Central memory CD8-positive, alpha-beta T cell (primary cell): ENCODE data around the gene SRGAP2C.
"Not testable (repeated sequence)": the region's sequence is repeated elsewhere in the genome, so short reads cannot be mapped to it uniquely, and the experiment has no call there.

Experiments used
- ATAC-seq: fragments of 150-1000 bp; cut with Tn5 transposase; replicated peaks from 2 replicates; pipeline ENCODE4 v1.10.0; 2022; ENCODE audit warnings: mild to moderate bottlenecking, moderate FRiP score, moderate number of reproducible peaks; ENCODE audit not compliant: poor library complexity, severe bottlenecking; ENCODE audit errors: extremely low read depth
- DNase-seq, 2 donors: peaks; one replicate each; pipeline ENCODE4 v3.0.0; 2021; ENCODE audit warnings: low spot score in 2 of 2
- H3K27ac Mint-ChIP-seq: one replicate; pipeline ENCODE4 v1.8.0; 2022; ENCODE audit warnings: low read depth, mild to moderate bottlenecking, moderate library complexity, mixed read lengths
- H3K27me3 Mint-ChIP-seq: one replicate; pipeline ENCODE4 v1.8.0; 2022; ENCODE audit warnings: mixed read lengths
- H3K36me3 Mint-ChIP-seq: one replicate; pipeline ENCODE4 v1.8.0; 2022; ENCODE audit warnings: mild to moderate bottlenecking, moderate library complexity, mixed read lengths; ENCODE audit not compliant: insufficient read depth
- H3K4me1 Mint-ChIP-seq: one replicate; pipeline ENCODE4 v1.8.0; 2022; ENCODE audit warnings: mixed read lengths
- H3K4me3 Mint-ChIP-seq: one replicate; pipeline ENCODE4 v1.8.0; 2022; ENCODE audit warnings: mild to moderate bottlenecking, moderate library complexity, mixed read lengths
- H3K9me3 Mint-ChIP-seq: one replicate; pipeline ENCODE4 v1.8.0; 2022; ENCODE audit warnings: mixed read lengths

The SRGAP2C gene

DNA sequence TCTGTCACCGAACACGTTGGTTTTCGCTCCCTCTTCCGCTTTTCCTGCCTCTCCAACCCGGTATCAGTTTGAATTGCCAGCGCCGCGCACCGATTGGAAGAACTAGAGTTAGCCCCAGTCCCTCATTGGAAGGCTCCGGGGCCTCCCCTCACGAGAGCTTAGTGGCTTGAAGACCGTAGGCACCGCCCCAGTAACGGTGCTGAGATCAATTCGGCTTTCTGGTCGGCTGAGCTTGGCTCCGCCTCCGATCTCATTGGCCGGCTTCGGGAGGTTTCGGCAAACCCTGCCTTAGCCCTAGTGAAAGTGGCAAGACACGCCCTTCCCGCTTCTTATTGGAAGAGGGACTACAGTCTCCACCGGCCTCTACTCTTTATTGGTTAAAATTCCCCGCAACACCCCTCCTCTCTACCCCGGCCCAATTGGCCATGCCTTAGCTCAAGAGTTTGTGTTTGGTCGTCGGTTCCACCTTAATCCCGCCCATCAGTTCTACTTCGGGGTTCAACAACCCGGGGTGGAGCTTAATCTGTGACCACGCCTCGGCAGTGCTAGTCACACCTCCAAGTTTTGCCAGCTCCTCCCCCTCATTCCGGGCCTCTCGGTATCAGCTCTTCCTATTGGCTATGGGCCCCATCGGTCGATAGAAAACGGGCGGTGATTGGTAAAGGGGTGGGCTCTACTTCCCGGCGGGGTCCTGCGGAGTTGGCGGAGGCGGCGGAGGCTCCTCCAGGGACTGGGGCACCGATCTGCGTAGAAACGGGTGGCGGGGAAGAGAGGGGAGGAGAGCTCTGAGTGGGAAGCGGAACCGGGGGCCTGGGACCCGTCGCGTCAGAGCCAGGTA, at the start of gene SRGAP2C, which contains the start of gene FAM72B:
SRGAP2C (plus strand) TSS at position 686 of the 838 bp plus-strand sequence. CDS start 2,472 bp downstream, outside the sequence.
FAM72B (minus strand) TSS at position 51 of the 838 bp plus-strand sequence. CDS start 851 bp downstream, outside the sequence.
- peak within 1 kb of the TSS; percentile 88 for H3K27ac Mint-ChIP-seq
- H3K4me3 Mint-ChIP-seq = peak within 1 kb of the TSS; percentile 87
- ATAC-seq = peak; percentile 87
- H3K4me1 Mint-ChIP-seq, H3K27me3 Mint-ChIP-seq, H3K36me3 Mint-ChIP-seq, H3K9me3 Mint-ChIP-seq: not testable (repeated sequence)
- peak; percentile 83 to 95 for DNase-seq

DNA sequence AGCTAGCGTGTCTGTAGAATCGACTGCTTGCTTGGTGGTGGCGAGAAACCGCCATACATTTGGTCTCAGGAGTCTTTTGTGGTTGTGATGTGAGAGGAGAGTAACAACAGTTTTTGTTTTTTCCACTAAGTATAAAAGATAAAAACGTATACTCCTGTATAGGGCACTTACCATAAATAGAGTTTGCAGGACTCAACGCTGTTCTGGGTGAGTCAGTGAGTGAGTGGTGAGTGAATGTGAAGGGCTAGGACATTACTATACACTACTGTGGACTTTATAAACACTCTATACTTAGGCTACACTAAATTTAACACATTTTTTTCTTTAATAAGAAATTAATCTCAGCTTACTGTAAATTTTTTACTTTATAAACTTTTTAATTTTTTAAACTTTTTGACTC, 44.4 kb upstream of the SRGAP2C start:
- H3K9me3 Mint-ChIP-seq, H3K4me1 Mint-ChIP-seq, H3K27me3 Mint-ChIP-seq, H3K36me3 Mint-ChIP-seq, DNase-seq, ATAC-seq, H3K27ac Mint-ChIP-seq, H3K4me3 Mint-ChIP-seq: not testable (repeated sequence)

DNA sequence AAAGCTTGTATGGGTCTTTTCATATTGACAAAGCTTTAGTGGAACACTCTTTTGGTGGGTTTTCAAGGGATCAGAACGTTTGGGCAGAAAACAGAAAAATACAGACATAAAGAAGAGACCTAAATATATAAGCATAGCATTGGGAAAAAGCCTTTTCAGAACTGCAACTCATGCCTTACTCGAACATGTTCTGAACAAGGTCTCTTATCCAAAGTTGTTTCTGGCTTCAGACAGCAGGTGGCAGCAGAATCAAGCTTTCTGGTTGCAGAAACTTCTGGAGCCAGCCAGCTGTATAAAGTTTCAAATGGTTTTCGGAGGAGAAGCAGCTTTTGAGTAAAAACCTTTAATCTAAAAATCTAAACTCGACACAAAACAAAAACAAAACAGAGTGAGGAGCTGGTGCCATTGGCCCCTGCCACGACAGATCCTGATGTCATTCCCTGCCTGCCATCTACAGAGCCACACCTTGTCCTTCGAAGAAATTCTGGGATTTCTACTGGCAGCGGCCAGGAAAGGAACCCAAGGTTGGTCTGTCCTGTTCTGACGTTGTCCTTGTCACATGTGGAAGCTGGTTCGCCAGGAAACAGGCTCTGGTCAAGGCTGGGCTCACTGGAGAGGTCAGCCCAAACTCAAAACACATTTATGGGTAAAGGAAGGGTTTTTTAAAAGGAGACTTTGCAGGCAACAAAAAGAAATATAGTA, 36.1 kb upstream of the SRGAP2C start:
- H3K27me3 Mint-ChIP-seq, DNase-seq, H3K4me1 Mint-ChIP-seq, ATAC-seq, H3K4me3 Mint-ChIP-seq, H3K27ac Mint-ChIP-seq, H3K36me3 Mint-ChIP-seq, H3K9me3 Mint-ChIP-seq: not testable (repeated sequence)

DNA sequence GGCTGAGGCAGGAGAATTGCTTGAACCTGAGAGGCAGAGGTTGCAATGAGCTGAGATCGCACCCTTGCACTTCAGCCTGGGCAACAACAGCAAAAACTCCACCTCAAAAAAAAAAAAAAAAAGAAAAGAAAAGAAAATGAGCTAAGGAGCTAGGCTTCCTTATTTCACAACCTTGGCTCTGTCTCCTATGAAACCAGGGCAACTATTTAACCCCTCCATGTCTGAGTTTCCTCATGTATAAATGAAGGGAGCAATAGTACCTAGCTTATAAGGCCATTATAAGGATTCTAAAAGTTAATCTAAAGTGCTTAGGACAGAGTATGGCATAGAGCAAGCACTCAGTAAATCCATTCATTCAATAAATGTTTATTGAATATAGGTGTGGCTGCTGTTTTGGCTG, 33.5 kb upstream of the SRGAP2C start:
- not testable (repeated sequence) for ATAC-seq

DNA sequence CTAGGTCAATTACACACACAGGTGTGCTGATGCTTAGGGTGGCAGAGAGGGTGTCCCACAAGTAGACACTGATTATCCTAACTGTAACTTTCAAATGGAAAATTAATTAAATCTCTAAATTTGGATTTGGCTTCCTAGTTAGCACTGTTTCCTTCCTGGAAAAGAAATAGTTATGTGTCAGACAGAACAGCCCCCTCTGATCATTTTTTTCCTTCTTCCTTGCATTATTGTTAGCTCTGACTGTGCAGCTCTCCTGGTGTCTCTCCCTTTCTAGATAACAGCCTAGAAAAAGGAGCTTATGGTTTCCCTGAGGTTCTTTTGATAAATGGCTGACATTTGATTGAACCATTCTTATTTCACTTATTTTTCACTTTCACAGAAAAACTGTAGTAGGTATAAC, 32.0 kb upstream of the SRGAP2C start:
- ATAC-seq, H3K27me3 Mint-ChIP-seq, DNase-seq, H3K27ac Mint-ChIP-seq, H3K4me3 Mint-ChIP-seq, H3K36me3 Mint-ChIP-seq, H3K9me3 Mint-ChIP-seq, H3K4me1 Mint-ChIP-seq: not testable (repeated sequence)

More for the DNA sequence above, 33.5 kb upstream of the SRGAP2C start:
- not testable (repeated sequence) for H3K4me1 Mint-ChIP-seq, H3K27me3 Mint-ChIP-seq, DNase-seq, H3K4me3 Mint-ChIP-seq, H3K27ac Mint-ChIP-seq, H3K36me3 Mint-ChIP-seq, H3K9me3 Mint-ChIP-seq

DNA sequence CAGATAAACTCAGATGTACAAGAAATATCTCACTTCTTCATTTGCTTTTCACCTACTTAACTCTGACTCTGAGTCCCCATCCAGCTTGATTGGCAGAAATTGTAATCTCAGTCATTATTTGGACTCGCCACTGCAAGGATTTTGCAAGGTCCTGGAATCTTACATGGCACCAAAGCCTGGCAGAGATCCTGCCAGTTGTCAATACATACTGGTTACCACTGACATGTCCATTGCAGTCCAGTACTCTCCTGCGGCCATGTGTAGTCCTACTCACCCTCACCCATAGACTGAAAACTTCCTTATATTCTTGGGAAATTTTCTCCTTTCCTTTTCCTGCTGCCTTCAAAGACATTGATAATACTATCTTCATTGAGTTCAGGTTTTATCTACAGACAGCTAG, 30.0 kb upstream of the SRGAP2C start:
- ATAC-seq, H3K4me3 Mint-ChIP-seq, DNase-seq: not testable (repeated sequence)

DNA sequence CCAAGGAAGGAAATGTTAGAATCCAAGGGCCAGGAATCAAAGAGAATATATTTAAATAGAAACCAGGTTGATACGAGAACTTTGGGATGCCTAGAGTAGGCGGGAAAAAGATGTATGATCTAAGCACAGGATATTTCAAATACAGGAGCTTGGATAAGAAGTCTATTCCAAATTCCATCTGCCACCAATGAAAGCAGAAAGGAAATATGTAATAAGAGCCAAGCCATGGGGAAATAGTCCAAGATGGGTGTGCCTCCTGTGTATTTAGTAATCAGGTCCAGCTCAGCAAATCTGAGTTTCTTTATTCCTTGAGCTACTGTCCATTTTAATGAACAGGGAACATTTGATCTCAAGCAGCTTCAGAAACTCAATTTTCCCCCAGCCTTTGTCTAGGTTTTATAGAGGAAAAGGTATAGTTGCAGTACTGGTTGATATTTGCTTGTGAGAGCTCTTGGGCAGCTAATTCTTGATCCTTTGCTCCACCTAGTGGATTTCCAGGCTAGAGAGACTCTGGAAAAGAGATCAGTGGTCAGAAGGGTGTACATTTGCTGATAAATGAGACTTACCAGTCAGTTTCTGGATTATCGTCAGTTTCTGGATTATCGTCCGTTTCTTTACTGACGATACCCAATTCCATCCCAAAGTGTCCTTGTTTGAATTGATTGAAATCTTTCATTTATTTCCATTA, 29.0 kb upstream of the SRGAP2C start:
- H3K36me3 Mint-ChIP-seq, DNase-seq, H3K27me3 Mint-ChIP-seq, H3K27ac Mint-ChIP-seq, H3K4me3 Mint-ChIP-seq, ATAC-seq, H3K9me3 Mint-ChIP-seq, H3K4me1 Mint-ChIP-seq: not testable (repeated sequence)

More for the DNA sequence above, 30.0 kb upstream of the SRGAP2C start:
- not testable (repeated sequence) for H3K27ac Mint-ChIP-seq, H3K27me3 Mint-ChIP-seq, H3K9me3 Mint-ChIP-seq, H3K4me1 Mint-ChIP-seq, H3K36me3 Mint-ChIP-seq

DNA sequence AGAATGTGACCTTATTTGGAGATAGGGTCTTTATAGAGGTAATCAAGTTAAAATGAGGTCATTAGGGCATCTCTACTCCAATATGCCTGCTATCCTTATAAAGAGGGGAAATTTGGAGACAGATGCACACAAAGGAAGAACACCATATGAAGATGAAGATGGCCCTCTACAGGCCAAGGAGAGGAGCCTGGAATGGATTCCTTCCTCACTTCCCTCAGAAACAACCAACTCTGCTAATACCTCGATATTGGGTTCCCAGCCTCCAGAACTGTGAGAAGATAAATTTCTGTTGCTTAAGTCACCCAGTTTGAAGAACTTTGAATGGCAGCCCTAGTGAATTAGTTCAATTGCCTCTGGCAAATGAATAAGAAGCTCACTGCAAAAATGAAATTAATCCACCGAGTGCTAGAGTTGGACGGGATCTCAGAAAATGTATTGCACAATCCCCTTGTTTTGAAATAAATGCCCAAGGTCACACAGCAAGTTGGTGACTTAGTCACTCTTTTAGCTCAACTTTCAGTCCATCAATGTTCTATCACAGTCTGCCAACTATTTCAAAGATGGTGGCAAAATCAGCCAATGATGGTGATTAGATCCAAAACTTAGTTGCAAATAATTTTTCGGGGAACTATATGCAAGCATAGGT, 27.7 kb upstream of the SRGAP2C start:
- not testable (repeated sequence) for H3K27ac Mint-ChIP-seq, H3K36me3 Mint-ChIP-seq, H3K27me3 Mint-ChIP-seq, H3K4me3 Mint-ChIP-seq, ATAC-seq, H3K9me3 Mint-ChIP-seq, DNase-seq, H3K4me1 Mint-ChIP-seq

DNA sequence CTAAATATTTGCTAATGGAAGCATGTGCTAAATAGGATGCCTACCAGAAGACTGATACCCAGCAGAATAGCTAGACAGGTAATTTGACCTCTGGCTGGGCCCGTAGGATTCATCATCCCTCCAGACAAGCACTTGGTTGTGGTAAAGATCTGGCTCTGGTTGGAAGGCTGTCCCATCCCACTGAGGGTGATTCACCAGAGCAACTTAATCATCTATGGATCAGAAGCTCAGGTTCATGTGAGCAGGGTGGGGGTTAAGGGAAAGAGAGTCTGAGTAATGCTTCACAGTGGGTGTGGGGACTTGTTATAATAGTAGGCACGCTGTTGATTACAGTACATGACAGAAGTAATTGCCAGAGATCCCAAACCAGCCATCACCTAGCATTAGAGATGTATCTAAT, 27.2 kb upstream of the SRGAP2C start:
- H3K27me3 Mint-ChIP-seq, H3K9me3 Mint-ChIP-seq, H3K27ac Mint-ChIP-seq, H3K36me3 Mint-ChIP-seq, H3K4me1 Mint-ChIP-seq, ATAC-seq, H3K4me3 Mint-ChIP-seq, DNase-seq: not testable (repeated sequence)

DNA sequence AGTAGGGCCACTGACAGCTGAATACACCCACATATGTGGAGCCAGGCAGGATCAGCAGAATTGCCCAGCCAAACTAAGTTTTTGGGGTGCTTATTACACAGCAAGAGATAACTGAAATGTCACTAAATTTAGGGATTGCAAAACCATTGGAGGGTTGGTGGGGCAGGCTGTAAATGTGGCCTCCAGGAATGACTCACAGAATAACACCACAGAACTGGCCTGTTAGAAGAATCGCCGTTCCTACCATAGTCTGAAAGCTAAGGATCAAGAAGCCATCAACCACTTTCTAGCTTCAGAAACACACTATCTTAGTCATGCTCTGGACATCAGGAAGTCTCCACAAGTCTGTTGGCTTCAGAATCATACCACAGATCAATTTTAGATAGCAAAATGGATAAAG, 24.7 kb upstream of the SRGAP2C start:
- H3K4me1 Mint-ChIP-seq, ATAC-seq, H3K27me3 Mint-ChIP-seq, H3K27ac Mint-ChIP-seq, H3K36me3 Mint-ChIP-seq, H3K9me3 Mint-ChIP-seq, H3K4me3 Mint-ChIP-seq, DNase-seq: not testable (repeated sequence)

DNA sequence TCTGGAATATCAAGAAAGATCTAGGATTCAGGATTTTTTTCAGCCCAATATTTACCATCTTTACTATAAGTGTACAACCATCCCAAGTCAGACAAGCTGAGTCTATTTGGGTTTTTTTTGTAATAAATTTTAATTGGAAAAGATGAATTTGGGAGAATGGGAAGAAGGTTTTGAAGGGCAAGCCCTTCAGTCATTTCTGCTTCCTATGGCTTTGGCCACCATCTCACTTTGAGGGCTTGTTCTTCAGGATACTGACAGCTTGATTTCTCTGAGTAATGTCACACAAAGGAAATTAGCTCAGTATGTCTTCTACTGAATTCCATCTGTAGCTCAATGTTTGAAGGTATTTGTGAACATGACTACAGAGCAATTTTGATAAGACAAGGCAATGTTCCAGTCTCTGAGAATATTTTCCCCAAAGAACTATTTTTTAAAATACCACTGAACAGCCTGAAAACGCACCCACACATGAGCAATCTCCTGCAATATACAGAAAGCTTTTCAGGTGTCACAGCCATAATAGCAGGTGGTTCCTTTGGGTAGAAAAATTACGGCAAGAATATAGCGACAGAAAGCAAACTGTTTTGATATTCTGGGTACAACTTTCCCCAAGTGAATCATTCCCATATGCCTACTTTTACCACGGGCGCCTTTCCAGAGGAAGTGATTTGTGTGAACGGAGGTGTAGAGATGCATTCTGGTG, 23.4 kb upstream of the SRGAP2C start:
- not testable (repeated sequence) for H3K9me3 Mint-ChIP-seq, H3K27ac Mint-ChIP-seq, H3K4me3 Mint-ChIP-seq, H3K27me3 Mint-ChIP-seq, ATAC-seq, H3K36me3 Mint-ChIP-seq, DNase-seq, H3K4me1 Mint-ChIP-seq
